GM21381 (cell line): Measurements from ENCODE around the gene HK1.
"Not testable (repeated sequence)": the region's sequence is repeated elsewhere in the genome, so short reads cannot be mapped to it uniquely, and the experiment has no call there.

Experiments used
- ATAC-seq: cut with Tn5 transposase; IDR thresholded peaks from one replicate; pipeline ENCODE4 v1.9.1; 2021; ENCODE audit warnings: mild to moderate bottlenecking, moderate library complexity; ENCODE audit not compliant: unreplicated experiment

HK1 gene

GRCh38 chr10:69439813-69440506, 161.7 kb downstream of the HK1 start:
- ATAC-seq, result no peak

GRCh38 chr10:69443354-69443753, 165.1 kb downstream of the HK1 start:
- ATAC-seq, result no peak

GRCh38 chr10:69445041-69445440, 166.7 kb downstream of the HK1 start:
- ATAC-seq, result no peak

GRCh38 chr10:69446229-69446628, 167.9 kb downstream of the HK1 start:
- no peak for ATAC-seq

GRCh38 chr10:69446650-69447151, 168.4 kb downstream of the HK1 start:
- no peak for ATAC-seq

GRCh38 chr10:69449841-69450240, 171.5 kb downstream of the HK1 start:
- no peak for ATAC-seq

GRCh38 chr10:69450395-69450794, 172.1 kb downstream of the HK1 start:
- not testable (repeated sequence) for ATAC-seq

- peak; percentile 73 for ATAC-seq
These were observed 173.0 kb downstream of the HK1 start, which contains the start of gene TSPAN15 for GRCh38 chr10:69451209-69451783. Gene TSPAN15 (plus strand): TSS chr10:69451465. CDS start chr10:69451595, 130 bp downstream.
